Measurements from ENCODE around the gene LRFN4.

Gene LRFN4

GRCh38 chr11:66894141-66894540, 37.3 kb downstream of the LRFN4 start:
- no peak for DNase-seq

- no peak for DNase-seq
Measured at GRCh38 chr11:66901964-66902390, 45.1 kb downstream of the LRFN4 start.

- no peak for DNase-seq
Measured at GRCh38 chr11:66902486-66903177, 45.8 kb downstream of the LRFN4 start.

GRCh38 chr11:66904055-66904454, 47.2 kb downstream of the LRFN4 start:
- no peak for DNase-seq

- DNase-seq, result no peak
Measured at GRCh38 chr11:66904561-66904960, 47.7 kb downstream of the LRFN4 start.

GRCh38 chr11:66904981-66905521, 48.2 kb downstream of the LRFN4 start:
- no peak for DNase-seq

- DNase-seq, result no peak
Measured at GRCh38 chr11:66905631-66906030, 48.8 kb downstream of the LRFN4 start.

GRCh38 chr11:66906061-66906733, 49.3 kb downstream of the LRFN4 start:
- DNase-seq, result no peak

GRCh38 chr11:66907751-66908630, 51.1 kb downstream of the LRFN4 start:
- DNase-seq, result no peak

- DNase-seq, result no peak
Measured at GRCh38 chr11:66909181-66909580, 52.3 kb downstream of the LRFN4 start.

- DNase-seq, result no peak
Measured at GRCh38 chr11:66910016-66910415, 53.2 kb downstream of the LRFN4 start.

Data from stimulated activated CD4-positive, alpha-beta T cell treated with anti-CD3 and anti-CD28 coated beads, Interleukin-15, amount 100 ng/mL, for 24 hours (primary cell).